H1 (cell line): ENCODE data around the gene NRXN3. TPM values are rescaled to one million over a fixed set of nuclear protein-coding genes. Genes with fewer than 3 reads are reported as not detected.

Experiments
- CHD1 ChIP-seq: IDR thresholded peaks from 2 replicates; pipeline ENCODE4 v1.6.1; 2012; ENCODE audit warnings: low read depth, low read length, improper control_type of control experiment
- CHD2 ChIP-seq: IDR thresholded peaks from 2 replicates; pipeline ENCODE4 v1.6.1; 2012; ENCODE audit warnings: low read length, improper control_type of control experiment
- CTBP2 ChIP-seq: IDR thresholded peaks from 2 replicates; pipeline ENCODE4 v1.7.0; 2011; ENCODE audit warnings: borderline replicate concordance, mild to moderate bottlenecking, moderate library complexity, mixed read lengths, low read length; ENCODE audit not compliant: insufficient read depth, insufficient read length
- JUND ChIP-seq: IDR thresholded peaks from 2 replicates; pipeline ENCODE4 v1.6.1; 2011; ENCODE audit warnings: mild to moderate bottlenecking, improper control_type of control experiment, low read length
- ZNF274 ChIP-seq: IDR thresholded peaks from 2 replicates; pipeline ENCODE4 v1.7.0; 2012; ENCODE audit warnings: low read length, borderline replicate concordance; ENCODE audit errors: extremely low read depth
- polyA plus RNA-seq, 7 experiments: library from polyadenylated mRNA; depleted of rRNA in 3 of 7; stranded (reverse) in 5 of 7; unstranded in 2 of 7; fragments of >200 nt in 5 of 7; fragments of 200-250 nt in 2 of 7; gene quantifications; 1 replicate in 5 of 7; 2 replicates in 1 of 7; 4 replicates in 1 of 7; pipeline versions ENCODE4 v1.2.1 to v1.2.3, GENCODE V29; 2011 to 2013; ENCODE audit warnings: missing spikeins in 2 of 7, mixed read lengths in 2 of 7
- total RNA-seq: library from RNA; stranded (reverse); fragmentation: NEBNext Ultra II Directional; extraction: Animal tissue kit (Norgen Biotek cat#: 25700); gene quantifications from 2 replicates; pipeline ENCODE4 v1.2.1, GENCODE V29; 2021
- TF ChIP-seq, protein P1 (sequence below): IDR thresholded peaks from 2 replicates; pipeline ENCODE4 v1.6.1; 2012; ENCODE audit warnings: low read length, inconsistent platforms

The NRXN3 gene
- total and polyA plus RNA-seq, 2 of the 8 experiments (the other 6 are each of a cell fraction or from before 2014, with no cell fraction given) = 2.6 to 4.1 TPM

DNA sequence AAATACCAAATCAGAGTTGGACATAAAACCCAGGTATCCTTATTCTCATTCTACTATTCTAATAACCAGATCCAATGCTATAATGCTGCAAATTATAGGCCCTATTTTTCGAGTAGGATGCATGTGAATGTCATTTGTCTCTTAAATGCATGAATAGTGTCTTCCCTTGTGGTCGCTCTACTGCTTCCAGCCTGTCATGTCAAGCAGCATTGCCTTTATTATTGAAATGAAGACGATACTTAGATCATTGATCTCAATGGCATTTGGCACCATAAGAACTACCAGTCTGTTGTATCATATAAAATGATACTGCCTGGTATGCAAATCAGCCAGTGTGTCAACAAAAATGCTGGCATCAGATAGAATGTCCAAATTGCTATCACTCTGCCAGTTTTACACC lies 1392.0 kb downstream of the NRXN3 start (continued):
- TF ChIP-seq JUND (no peak), CHD1 (no peak), CHD2 (no peak), CTBP2 (no peak), ZNF274 (no peak)
- TF ChIP-seq, protein P1, sequence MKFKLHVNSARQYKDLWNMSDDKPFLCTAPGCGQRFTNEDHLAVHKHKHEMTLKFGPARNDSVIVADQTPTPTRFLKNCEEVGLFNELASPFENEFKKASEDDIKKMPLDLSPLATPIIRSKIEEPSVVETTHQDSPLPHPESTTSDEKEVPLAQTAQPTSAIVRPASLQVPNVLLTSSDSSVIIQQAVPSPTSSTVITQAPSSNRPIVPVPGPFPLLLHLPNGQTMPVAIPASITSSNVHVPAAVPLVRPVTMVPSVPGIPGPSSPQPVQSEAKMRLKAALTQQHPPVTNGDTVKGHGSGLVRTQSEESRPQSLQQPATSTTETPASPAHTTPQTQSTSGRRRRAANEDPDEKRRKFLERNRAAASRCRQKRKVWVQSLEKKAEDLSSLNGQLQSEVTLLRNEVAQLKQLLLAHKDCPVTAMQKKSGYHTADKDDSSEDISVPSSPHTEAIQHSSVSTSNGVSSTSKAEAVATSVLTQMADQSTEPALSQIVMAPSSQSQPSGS = no peak
